22Rv1 (cell line): ENCODE measurements around the gene PLSCR3.

ENCODE experiments used
- CTCF ChIP-seq: fragments of 450-650 bp; IDR thresholded peaks from 2 replicates; pipeline ENCODE4 v1.5.1; 2017; ENCODE audit warnings: mild to moderate bottlenecking
- ZFX ChIP-seq: fragments of 450-650 bp; IDR thresholded peaks from 2 replicates; pipeline ENCODE4 v1.6.1; 2017; ENCODE audit warnings: antibody characterized with exemption, borderline replicate concordance

- TF ChIP-seq CTCF = no peak
- TF ChIP-seq ZFX = no peak
Measured at GRCh38 chr17:7404737-7405349, 10.5 kb upstream of the PLSCR3 start.
